Fibroblast of lung (primary cell): ENCODE data around the gene RTN4RL2.

Experiments
- EZH2 ChIP-seq: IDR thresholded peaks from 2 replicates; pipeline ENCODE4 v1.5.1; 2012; ENCODE audit warnings: low read length, control low read depth, mild to moderate bottlenecking; ENCODE audit errors: missing control alignments
- TF ChIP-seq, protein P1 (sequence below), 2 donors: IDR thresholded peaks in 1 of 2; conservative IDR thresholded peaks in 1 of 2; 1 replicate in 1 of 2; 2 replicates in 1 of 2; pipeline ENCODE4 v1.5.1; 2011 to 2012; ENCODE audit warnings: low read length in 2 of 2, control low read depth in 1 of 2, inconsistent platforms in 1 of 2, low read depth in 1 of 2, mild to moderate bottlenecking in 1 of 2

DNA sequence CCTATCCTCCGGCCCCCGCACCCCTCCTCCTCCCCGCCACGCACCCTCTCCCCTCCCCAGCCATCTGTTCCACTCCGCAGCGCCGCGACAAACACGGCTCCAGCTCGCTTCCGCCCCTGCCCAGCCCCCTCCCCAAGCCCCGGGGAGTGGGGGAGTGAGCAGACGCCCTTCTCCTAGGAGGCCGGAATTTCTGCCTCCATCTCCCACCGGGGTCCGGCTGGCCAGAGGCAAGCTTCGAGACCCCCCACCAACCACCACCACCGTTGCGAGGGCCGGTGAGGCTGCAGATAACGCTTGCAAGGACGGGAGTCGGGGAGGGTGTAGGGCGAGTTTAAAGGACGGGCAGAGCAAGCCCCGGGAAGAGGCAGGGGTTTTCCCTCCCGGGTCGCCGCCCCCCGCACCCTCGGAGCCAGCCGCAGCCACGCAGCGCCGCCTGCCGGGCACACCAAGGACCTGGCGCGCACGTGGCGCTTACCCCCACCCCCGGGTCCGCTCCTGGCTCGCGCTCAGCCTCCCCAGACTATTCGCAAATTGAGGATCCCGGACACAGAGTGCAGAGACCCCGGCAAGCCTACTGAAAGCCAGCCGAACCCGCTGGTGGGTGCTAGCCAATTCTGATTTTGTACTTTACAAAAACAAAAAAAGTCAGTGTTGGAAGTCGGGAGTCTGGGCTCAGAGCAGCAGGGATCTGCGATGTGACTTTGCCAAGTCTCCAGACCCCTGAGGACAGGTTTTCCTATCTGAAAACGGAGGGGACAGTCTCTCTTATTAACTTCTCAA is 22.6 kb downstream of the RTN4RL2 start:
- TF ChIP-seq, protein P1, sequence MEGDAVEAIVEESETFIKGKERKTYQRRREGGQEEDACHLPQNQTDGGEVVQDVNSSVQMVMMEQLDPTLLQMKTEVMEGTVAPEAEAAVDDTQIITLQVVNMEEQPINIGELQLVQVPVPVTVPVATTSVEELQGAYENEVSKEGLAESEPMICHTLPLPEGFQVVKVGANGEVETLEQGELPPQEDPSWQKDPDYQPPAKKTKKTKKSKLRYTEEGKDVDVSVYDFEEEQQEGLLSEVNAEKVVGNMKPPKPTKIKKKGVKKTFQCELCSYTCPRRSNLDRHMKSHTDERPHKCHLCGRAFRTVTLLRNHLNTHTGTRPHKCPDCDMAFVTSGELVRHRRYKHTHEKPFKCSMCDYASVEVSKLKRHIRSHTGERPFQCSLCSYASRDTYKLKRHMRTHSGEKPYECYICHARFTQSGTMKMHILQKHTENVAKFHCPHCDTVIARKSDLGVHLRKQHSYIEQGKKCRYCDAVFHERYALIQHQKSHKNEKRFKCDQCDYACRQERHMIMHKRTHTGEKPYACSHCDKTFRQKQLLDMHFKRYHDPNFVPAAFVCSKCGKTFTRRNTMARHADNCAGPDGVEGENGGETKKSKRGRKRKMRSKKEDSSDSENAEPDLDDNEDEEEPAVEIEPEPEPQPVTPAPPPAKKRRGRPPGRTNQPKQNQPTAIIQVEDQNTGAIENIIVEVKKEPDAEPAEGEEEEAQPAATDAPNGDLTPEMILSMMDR (conservative IDR thresholded peaks at IDR 0.05 in 1 of 2, IDR thresholded peaks at IDR 0.05 in 1 of 2; ENCODE audit: low read depth in 1 of 2, low read length in 2 of 2): peak; percentile 61 to 68
- no peak for TF ChIP-seq EZH2
